Activated CD8-positive, alpha-beta T cell treated with anti-CD3 and anti-CD28 coated beads for 36 hours (primary cell): ENCODE measurements around the gene CLIP4. TPM values are rescaled to one million over a fixed set of nuclear protein-coding genes. Genes with fewer than 3 reads are reported as not detected.
"Not testable (repeated sequence)": the region's sequence is repeated elsewhere in the genome, so short reads cannot be mapped to it uniquely, and the experiment has no call there.

Source experiments
- ATAC-seq: fragments of 200-7000 bp; cut with Tn5 transposase; one replicate; pipeline ENCODE4 v1.10.0; 2021; ENCODE audit warnings: mild to moderate bottlenecking, moderate library complexity
- CTCF ChIA-PET: fragments of 350-600 bp; sonication (Branson Sonifier 250); formaldehyde crosslinking; loops from one replicate; lab custom pipeline; 2021; ENCODE audit warnings: antibody characterized with exemption; lab: Charles Lee
- POLR2A ChIA-PET: fragments of 350-600 bp; sonication (Branson Sonifier 250); formaldehyde crosslinking; loops from one replicate; lab custom pipeline; 2021; ENCODE audit warnings: antibody characterized with exemption; lab: Charles Lee
- DNase-seq: peaks from one replicate; pipeline ENCODE4 v3.0.0-alpha.2; 2020
- H3K27ac Mint-ChIP-seq: one replicate; pipeline ENCODE4 v1.8.0; 2021; ENCODE audit warnings: mild to moderate bottlenecking, mixed read lengths
- H3K27me3 Mint-ChIP-seq: one replicate; pipeline ENCODE4 v1.8.0; 2021; ENCODE audit warnings: mixed read lengths
- H3K36me3 Mint-ChIP-seq: one replicate; pipeline ENCODE4 v1.8.0; 2021; ENCODE audit warnings: low read depth, mixed read lengths
- H3K4me1 Mint-ChIP-seq: one replicate; pipeline ENCODE4 v1.8.0; 2021; ENCODE audit warnings: low read depth, mixed read lengths
- H3K4me3 Mint-ChIP-seq: one replicate; pipeline ENCODE4 v1.8.0; 2021; ENCODE audit warnings: mild to moderate bottlenecking, moderate library complexity, mixed read lengths
- H3K9me3 Mint-ChIP-seq: one replicate; pipeline ENCODE4 v1.8.0; 2021; ENCODE audit warnings: mixed read lengths
- CTCF ChIP-seq: fragments of 200-600 bp; IDR thresholded peaks from one replicate; pipeline ENCODE4 v1.8.0; 2022; ENCODE audit warnings: antibody characterized with exemption, mild to moderate bottlenecking
- intact Hi-C: fragments of 100-400 bp; cut with micrococcal nuclease; formaldehyde crosslinking; loops from one replicate; pipeline ENCODE4 v1.10.0; 2022
- total RNA-seq, 2 experiments: library from RNA; stranded (reverse); gene quantifications; one replicate each; pipeline ENCODE4 v1.2.3, GENCODE V29; 2021

The CLIP4 gene
- total RNA-seq, 2 experiments from 2014 or later: 25.3 to 28.3 TPM

DNA sequence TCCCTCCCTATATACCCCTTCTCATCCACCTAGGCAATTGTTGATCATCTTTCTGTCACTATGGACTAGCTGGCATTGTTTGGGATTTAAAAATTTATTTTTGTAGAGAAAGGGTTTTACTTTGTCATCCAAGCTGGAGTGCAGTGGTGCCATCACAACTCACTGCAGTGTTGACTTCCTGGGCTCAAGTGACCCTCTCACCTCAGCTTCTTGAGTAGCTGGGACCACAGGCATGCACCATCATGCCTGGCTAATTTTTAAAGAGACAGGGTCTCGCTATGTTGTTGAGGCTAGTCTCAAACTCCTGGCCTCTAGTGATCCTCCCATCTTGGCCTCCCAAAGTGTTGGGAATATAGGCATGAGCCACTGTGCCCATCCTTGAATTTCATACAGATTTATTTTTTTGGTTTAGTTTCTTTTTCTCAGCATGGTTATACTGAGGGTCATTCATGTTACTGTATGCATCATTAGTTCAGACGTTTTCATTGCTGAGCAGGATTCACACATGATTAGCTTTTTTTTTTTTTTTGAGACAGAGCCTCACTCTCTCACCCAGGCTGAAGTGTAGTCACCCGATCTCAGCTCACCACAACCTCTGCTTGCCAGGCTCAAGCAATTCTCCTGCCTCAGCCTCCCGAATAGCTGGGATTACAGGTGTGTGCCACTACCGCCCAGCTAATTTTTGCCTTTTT is 32.3 kb upstream of the CLIP4 start:
- Mint-ChIP-seq H3K27ac (no peak overlapping the region), H3K9me3 (peaks cover 2% of the 10 kb centered on the region), H3K4me3 (no peak overlapping the region), H3K4me1 (no peaks in the 10 kb centered on the region), H3K36me3 (no peaks in the 10 kb centered on the region), H3K27me3 (no peaks in the 10 kb centered on the region)
- ATAC-seq (no peak), DNase-seq (no peak)
- POLR2A ChIA-PET: no interaction called here
- TF ChIP-seq CTCF: no peak
- intact Hi-C loops: no loop called here
- CTCF ChIA-PET: no interaction called here

GRCh38 chr2:29084554-29084953 is 30.7 kb upstream of the CLIP4 start:
- Mint-ChIP-seq H3K36me3 (no peaks in the 10 kb centered on the region), H3K27ac (no peak overlapping the region), H3K27me3 (no peaks in the 10 kb centered on the region), H3K4me3 (no peak overlapping the region), H3K4me1 (no peaks in the 10 kb centered on the region), H3K9me3 (peaks cover 2% of the 10 kb centered on the region)
- POLR2A ChIA-PET: no interaction called here
- intact Hi-C loops: no loop called here
- DNase-seq (no peak), ATAC-seq (no peak)
- CTCF ChIA-PET: no interaction called here
- no peak for TF ChIP-seq CTCF

- intact Hi-C loops, POLR2A ChIA-PET, ATAC-seq: not testable (repeated sequence)
Measured at GRCh38 chr2:29090311-29090710, 24.9 kb upstream of the CLIP4 start.

GRCh38 chr2:29096969-29097368 is 18.2 kb upstream of the CLIP4 start:
- no peaks in the 10 kb centered on the region for H3K27me3 Mint-ChIP-seq
- ChIA-PET CTCF (interaction anchor here (0.7 kb wide), 1 partner anchor 99 kb away, joined by 3 read pairs; no protein-coding TSS in a partner anchor), POLR2A (interaction anchor here (1.4 kb wide), 1 partner anchor 9 kb away, joined by 3 read pairs; no protein-coding TSS in a partner anchor)
- intact Hi-C loops: no loop called here
- no peak overlapping the region for H3K4me3 Mint-ChIP-seq
- no peaks in the 10 kb centered on the region for H3K36me3 Mint-ChIP-seq
- H3K4me1 Mint-ChIP-seq: no peaks in the 10 kb centered on the region
- TF ChIP-seq CTCF: no peak
- no peak overlapping the region for H3K27ac Mint-ChIP-seq
- DNase-seq: no peak
- ATAC-seq: no peak
- no peaks in the 10 kb centered on the region for H3K9me3 Mint-ChIP-seq

More at GRCh38 chr2:29090311-29090710, 24.9 kb upstream of the CLIP4 start:
- H3K4me1 Mint-ChIP-seq, H3K27me3 Mint-ChIP-seq, CTCF ChIA-PET, H3K9me3 Mint-ChIP-seq, H3K27ac Mint-ChIP-seq, H3K4me3 Mint-ChIP-seq, H3K36me3 Mint-ChIP-seq, DNase-seq: not testable (repeated sequence)

DNA sequence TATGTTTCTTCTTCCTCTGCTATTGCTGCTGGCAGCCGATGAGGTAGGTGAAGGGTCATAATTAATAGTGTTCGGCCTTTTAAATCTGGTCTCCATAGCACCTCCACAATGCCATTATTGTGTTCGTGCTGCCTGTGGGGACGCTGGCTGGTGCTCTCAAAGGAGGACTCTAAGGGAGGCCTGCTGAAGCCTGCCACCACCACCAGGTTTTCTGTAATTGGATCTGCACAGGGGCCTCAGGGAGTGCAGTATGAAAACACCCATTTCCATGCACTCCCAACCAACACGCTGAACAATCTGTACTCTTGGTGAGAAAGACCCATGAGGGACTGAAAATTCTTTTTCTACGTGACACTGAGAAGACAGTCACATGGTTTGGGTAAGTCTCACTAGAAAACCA is 17.6 kb upstream of the CLIP4 start:
- ChIA-PET CTCF (no interaction called here), POLR2A (interaction anchor here (1.4 kb wide), 1 partner anchor 9 kb away, joined by 3 read pairs; no protein-coding TSS in a partner anchor)
- no peak for ATAC-seq
- Mint-ChIP-seq H3K27ac (no peak overlapping the region), H3K9me3 (no peaks in the 10 kb centered on the region), H3K4me1 (no peaks in the 10 kb centered on the region), H3K4me3 (no peak overlapping the region), H3K27me3 (no peaks in the 10 kb centered on the region), H3K36me3 (no peaks in the 10 kb centered on the region)
- no peak for DNase-seq
- no peak for TF ChIP-seq CTCF
- intact Hi-C loops: no loop called here
